HEK293 (cell line): Measurements from ENCODE around the gene SLC29A3.

Experiments used
- CTCF ChIA-PET: fragments of 350-600 bp; formaldehyde crosslinking; extraction: SDS; loops from one replicate; lab custom pipeline; 2021; ENCODE audit warnings: antibody characterized with exemption; lab: Yijun Ruan, JAX
- POLR2A ChIA-PET: fragments of 300-600 bp; formaldehyde crosslinking; extraction: SDS; loops from one replicate; lab custom pipeline; 2020; ENCODE audit warnings: antibody characterized with exemption, inconsistent platforms; lab: Yijun Ruan, JAX
- H3K27ac ChIP-seq: fragments of 200-500 bp; sonication (Bioruptor generic); 2 replicates; pipeline ENCODE4 v1.5.1; 2014; ENCODE audit warnings: low read depth, low read length, control low read depth, inconsistent platforms; ENCODE audit errors: extremely low read depth
- H3K36me3 ChIP-seq, 2 experiments: fragments of 200-500 bp in 1 of 2; sonication (Bioruptor generic) in 1 of 2; 1 replicate in 1 of 2; 2 replicates in 1 of 2; pipeline ENCODE4 v1.5.1; 2014 to 2017; ENCODE audit warnings: inconsistent platforms in 2 of 2, low read length in 2 of 2; ENCODE audit not compliant: control insufficient read depth in 2 of 2, insufficient read depth in 1 of 2
- H3K4me1 ChIP-seq: fragments of 200-500 bp; sonication (Bioruptor generic); 2 replicates; pipeline ENCODE4 v1.5.1; 2014; ENCODE audit warnings: mild to moderate bottlenecking, low read length, inconsistent platforms; ENCODE audit not compliant: control insufficient read depth, insufficient read depth
- H3K4me3 ChIP-seq: 2 replicates; pipeline ENCODE4 v1.5.1; 2011; ENCODE audit warnings: low read depth, mild to moderate bottlenecking, control low read depth, low read length, moderate library complexity
- H3K9me3 ChIP-seq: fragments of 200-500 bp; sonication (Bioruptor generic); 2 replicates; pipeline ENCODE4 v1.5.1; 2014; ENCODE audit warnings: low read depth, low read length, inconsistent platforms; ENCODE audit not compliant: control insufficient read depth, insufficient read depth
- ATF2 ChIP-seq: fragments of 450-650 bp; formaldehyde crosslinking; IDR thresholded peaks from 2 replicates; pipeline ENCODE4 v1.5.1; 2016; ENCODE audit warnings: missing biosample characterization, missing genetic modification characterization, low read depth
- GFI1B ChIP-seq: fragments of 450-650 bp; formaldehyde crosslinking; IDR thresholded peaks from 2 replicates; pipeline ENCODE4 v1.5.1; 2016; ENCODE audit warnings: missing biosample characterization, missing genetic modification characterization
- HIC1 ChIP-seq: fragments of 450-650 bp; formaldehyde crosslinking; IDR thresholded peaks from 2 replicates; pipeline ENCODE4 v1.5.1; 2016; ENCODE audit warnings: missing biosample characterization, missing genetic modification characterization
- IKZF3 ChIP-seq: fragments of 450-650 bp; IDR thresholded peaks from 2 replicates; pipeline ENCODE4 v1.5.0; 2018; ENCODE audit warnings: missing biosample characterization, mild to moderate bottlenecking, missing genetic modification characterization, moderate library complexity
- KLF10 ChIP-seq: fragments of 450-650 bp; IDR thresholded peaks from 2 replicates; pipeline ENCODE4 v1.5.1; 2018; ENCODE audit warnings: missing biosample characterization, mild to moderate bottlenecking, missing genetic modification characterization
- MEIS1 ChIP-seq: sonication (generic); formaldehyde crosslinking; IDR thresholded peaks from 2 replicates; pipeline ENCODE4 v1.8.1; 2022; ENCODE audit warnings: missing genetic modification reagents, mild to moderate bottlenecking, borderline replicate concordance
- OSR2 ChIP-seq: fragments of 450-650 bp; formaldehyde crosslinking; IDR thresholded peaks from 2 replicates; pipeline ENCODE4 v1.5.1; 2016; ENCODE audit warnings: missing biosample characterization, missing genetic modification characterization
- ZBTB20 ChIP-seq: fragments of 450-650 bp; formaldehyde crosslinking; IDR thresholded peaks from 2 replicates; pipeline ENCODE4 v1.5.1; 2016; ENCODE audit warnings: missing biosample characterization, missing genetic modification characterization
- ZBTB7A ChIP-seq: fragments of 450-650 bp; formaldehyde crosslinking; IDR thresholded peaks from 2 replicates; pipeline ENCODE4 v1.5.1; 2016; ENCODE audit warnings: low read depth, missing biosample characterization, missing genetic modification characterization
- ZFP69B ChIP-seq: fragments of 450-650 bp; formaldehyde crosslinking; IDR thresholded peaks from 2 replicates; pipeline ENCODE4 v1.5.1; 2016; ENCODE audit warnings: missing biosample characterization, missing genetic modification characterization
- ZNF169 ChIP-seq: fragments of 450-650 bp; formaldehyde crosslinking; IDR thresholded peaks from 2 replicates; pipeline ENCODE4 v1.5.1; 2016; ENCODE audit warnings: missing biosample characterization, missing genetic modification characterization
- ZNF23 ChIP-seq: fragments of 450-650 bp; formaldehyde crosslinking; IDR thresholded peaks from 2 replicates; pipeline ENCODE4 v1.5.1; 2016; ENCODE audit warnings: missing biosample characterization, missing genetic modification characterization, borderline replicate concordance
- ZNF280C ChIP-seq: fragments of 450-650 bp; formaldehyde crosslinking; IDR thresholded peaks from 2 replicates; pipeline ENCODE4 v1.5.1; 2016; ENCODE audit warnings: missing biosample characterization, missing genetic modification characterization
- ZNF335 ChIP-seq: fragments of 450-650 bp; formaldehyde crosslinking; conservative IDR thresholded peaks from 2 replicates; pipeline ENCODE4 v1.5.1; 2016; ENCODE audit warnings: missing biosample characterization, missing genetic modification characterization
- ZNF341 ChIP-seq: fragments of 450-650 bp; formaldehyde crosslinking; IDR thresholded peaks from 2 replicates; pipeline ENCODE4; 2016; ENCODE audit warnings: low read depth, missing biosample characterization, missing genetic modification characterization
- ZNF426 ChIP-seq: fragments of 450-650 bp; formaldehyde crosslinking; IDR thresholded peaks from 2 replicates; pipeline ENCODE4 v1.5.1; 2017; ENCODE audit warnings: missing biosample characterization, missing genetic modification characterization, mild to moderate bottlenecking, inconsistent platforms, moderate library complexity
- ZNF433 ChIP-seq: fragments of 450-650 bp; formaldehyde crosslinking; IDR thresholded peaks from 2 replicates; pipeline ENCODE4 v1.5.1; 2016; ENCODE audit warnings: missing biosample characterization, missing genetic modification characterization, low read depth
- ZNF521 ChIP-seq: fragments of 450-650 bp; formaldehyde crosslinking; IDR thresholded peaks from 2 replicates; pipeline ENCODE4 v1.5.1; 2017; ENCODE audit warnings: missing biosample characterization, mild to moderate bottlenecking, missing genetic modification characterization
- ZNF585B ChIP-seq: fragments of 450-650 bp; formaldehyde crosslinking; IDR thresholded peaks from 2 replicates; pipeline ENCODE4 v1.5.1; 2016; ENCODE audit warnings: missing biosample characterization, missing genetic modification characterization
- ZNF600 ChIP-seq: fragments of 450-650 bp; formaldehyde crosslinking; IDR thresholded peaks from 2 replicates; pipeline ENCODE4 v1.5.1; 2016; ENCODE audit warnings: missing biosample characterization, missing genetic modification characterization
- ZNF658 ChIP-seq: fragments of 450-650 bp; formaldehyde crosslinking; IDR thresholded peaks from 2 replicates; pipeline ENCODE4; 2016; ENCODE audit warnings: missing biosample characterization, missing genetic modification characterization
- ZNF776 ChIP-seq: fragments of 450-650 bp; formaldehyde crosslinking; IDR thresholded peaks from 2 replicates; pipeline ENCODE4 v1.5.0; 2017; ENCODE audit warnings: missing biosample characterization, missing genetic modification characterization, borderline replicate concordance
- ZNF791 ChIP-seq: fragments of 450-650 bp; formaldehyde crosslinking; IDR thresholded peaks from 2 replicates; pipeline ENCODE4 v1.5.1; 2016; ENCODE audit warnings: missing biosample characterization, missing genetic modification characterization
- ZNF792 ChIP-seq: fragments of 450-650 bp; formaldehyde crosslinking; IDR thresholded peaks from 2 replicates; pipeline ENCODE4 v1.5.1; 2016; ENCODE audit warnings: missing biosample characterization, missing genetic modification characterization

The SLC29A3 gene

GRCh38 chr10:71381611-71382010 lies 62.6 kb downstream of the SLC29A3 start:
- Histone ChIP-seq H3K9me3 (no peaks in the 10 kb centered on the region), H3K4me3 (no peak overlapping the region), H3K27ac (no peak overlapping the region), H3K36me3 (no peaks in the 10 kb centered on the region), H3K4me1 (0 out of 2 replicates have a peak, but pooled peaks cover 2% of the 10 kb centered on the region)
- ChIA-PET POLR2A (no interaction called here), CTCF (interaction anchor here (0.6 to 9.4 kb wide), 10 partner anchors 14 to 326 kb away, joined by 3 to 86 read pairs (median 7); partner anchors contain the start of gene SLC29A3)
- no peak for TF ChIP-seq ZNF600

- POLR2A ChIA-PET: no interaction called here
Measured at GRCh38 chr10:71382028-71382427, 63.0 kb downstream of the SLC29A3 start.

GRCh38 chr10:71382757-71383156 lies 63.7 kb downstream of the SLC29A3 start:
- TF ChIP-seq IKZF3 (tag by site-specific recombination) (no peak), ZNF433 (tag by site-specific recombination) (no peak), OSR2 (tag by site-specific recombination) (no peak), ZNF521 (tag by site-specific recombination) (no peak), ZNF426 (tag by site-specific recombination) (no peak), ZNF776 (tag by site-specific recombination) (no peak), ZNF169 (no peak), ZNF280C (tag by site-specific recombination) (no peak), ZBTB20 (tag by site-specific recombination) (no peak), ZNF791 (tag by site-specific recombination) (no peak), ZBTB7A (tag by site-specific recombination) (no peak), GFI1B (tag by site-specific recombination) (no peak), ZNF585B (tag by site-specific recombination) (no peak), ZFP69B (tag by site-specific recombination) (no peak), KLF10 (tag by site-specific recombination) (no peak), ZNF23 (tag by site-specific recombination) (no peak)
- Histone ChIP-seq H3K9me3 (no peaks in the 10 kb centered on the region), H3K27ac (no peak overlapping the region), H3K4me1 (0 out of 2 replicates have a peak, but pooled peaks cover under 1% of the 10 kb centered on the region), H3K36me3 (no peaks in the 10 kb centered on the region), H3K4me3 (no peak overlapping the region)
- ChIA-PET POLR2A (no interaction called here), CTCF (interaction anchor here (1.0 to 9.4 kb wide), 6 partner anchors 54 to 313 kb away, joined by 4 to 86 read pairs (median 15); partner anchors contain the start of gene SLC29A3)

More at GRCh38 chr10:71382028-71382427, 63.0 kb downstream of the SLC29A3 start:
- H3K36me3 ChIP-seq: no peaks in the 10 kb centered on the region
- TF ChIP-seq ATF2: no peak
- TF ChIP-seq ZNF341 (tag by site-specific recombination): no peak
- TF ChIP-seq ZNF600: no peak
- no peak for TF ChIP-seq ZNF792 (tag by site-specific recombination)
- TF ChIP-seq ZNF658 (tag by site-specific recombination): no peak
- TF ChIP-seq ZNF335 (tag by site-specific recombination): no peak
- no peak for TF ChIP-seq HIC1 (tag by site-specific recombination)
- TF ChIP-seq MEIS1 (CRISPR knock-in tag): no peak
- H3K9me3 ChIP-seq: no peaks in the 10 kb centered on the region
- no peak overlapping the region for H3K27ac ChIP-seq
- H3K4me1 ChIP-seq: 0 out of 2 replicates have a peak, but pooled peaks cover 2% of the 10 kb centered on the region
- CTCF ChIA-PET: interaction anchor here (1.2 to 9.4 kb wide), 8 partner anchors 22 to 326 kb away, joined by 3 to 86 read pairs (median 16); partner anchors contain the start of gene SLC29A3
- H3K4me3 ChIP-seq: no peak overlapping the region
